Gastrocnemius medialis (tissue), 4 donors: ENCODE measurements around the gene DOK5. TPM values are rescaled to one million over a fixed set of nuclear protein-coding genes. Genes with fewer than 3 reads are reported as not detected.

Source experiments
- ATAC-seq, 2 donors: fragments of 150-250 bp; one replicate each; pipeline ENCODE4 v1.9.1; 2016
- DNase-seq, 2 donors: peaks; one replicate each; pipeline ENCODE4 v3.0.0-alpha.2; 2019
- H3K27ac ChIP-seq, 4 donors: fragments of 200-600 bp; sonication (generic); 1 replicate in 1 of 4; 2 replicates in 3 of 4; pipeline ENCODE4 v1.5.1; 2016 to 2018; ENCODE audit warnings: mild to moderate bottlenecking in 2 of 4, moderate library complexity in 1 of 4
- H3K27me3 ChIP-seq, 3 donors: fragments of 200-600 bp; sonication (generic) in 2 of 3; 1 replicate in 1 of 3; 2 replicates in 2 of 3; pipeline versions ENCODE4 v1.5.1 to v1.6.0; 2016 to 2019; ENCODE audit warnings: mild to moderate bottlenecking in 1 of 3, moderate library complexity in 1 of 3
- H3K36me3 ChIP-seq, 2 donors: fragments of 200-600 bp; sonication (generic) in 1 of 2; one replicate each; pipeline ENCODE4 v1.5.1; 2017 to 2018
- H3K4me1 ChIP-seq, 2 donors: fragments of 200-600 bp; sonication (generic) in 1 of 2; one replicate each; pipeline ENCODE4 v1.5.1; 2016 to 2017; ENCODE audit warnings: mild to moderate bottlenecking in 2 of 2
- H3K4me3 ChIP-seq, 4 donors: fragments of 200-600 bp; sonication (generic) in 3 of 4; 1 replicate in 1 of 4; 2 replicates in 3 of 4; pipeline ENCODE4 v1.5.1; 2016 to 2019; ENCODE audit warnings: mild to moderate bottlenecking in 2 of 4
- H3K9me3 ChIP-seq, 3 donors: fragments of 200-600 bp; sonication (generic) in 2 of 3; 1 replicate in 1 of 3; 2 replicates in 2 of 3; pipeline ENCODE4 v1.5.1; 2016 to 2019
- CTCF ChIP-seq, 5 experiments: fragments of 450-650 bp in 3 of 5; fragments of 200-600 bp in 2 of 5; sonication (generic) in 2 of 5; IDR thresholded peaks in 4 of 5; conservative IDR thresholded peaks in 1 of 5; 1 replicate in 4 of 5; 2 replicates in 1 of 5; pipeline ENCODE4 v1.5.1; 2016 to 2019; ENCODE audit warnings: antibody characterized with exemption in 5 of 5, mild to moderate bottlenecking in 3 of 5, moderate library complexity in 3 of 5
- POLR2A ChIP-seq, 2 donors: fragments of 450-650 bp; IDR thresholded peaks; one replicate each; pipeline ENCODE4 v1.6.1; 2017; ENCODE audit warnings: antibody characterized with exemption in 2 of 2, mild to moderate bottlenecking in 2 of 2, moderate library complexity in 2 of 2
- in situ Hi-C, 4 donors: fragments of 200-750 bp; cut with MboI; loops; one replicate each; pipeline versions ENCODE4 v1.15.0 to v1.8.0; 2017; ENCODE audit warnings: low sequenced_read_pairs in 4 of 4
- intact Hi-C: fragments of 100-400 bp; cut with DNase I; formaldehyde crosslinking; loops from one replicate; pipeline ENCODE4 v1.15.1; 2023; ENCODE audit warnings: low total_unique reads
- total RNA-seq, 4 donors: library from RNA; depleted of rRNA; stranded (reverse); fragments of >200 nt; gene quantifications; one replicate each; pipeline versions ENCODE4 v1.1.0 to v1.2.3, GENCODE V29; 2016

The DOK5 gene
- total RNA-seq, 4 donors from 2014 or later, result 1.2 to 12.7 (median 7.4) TPM

GRCh38 chr20:54605319-54605718 lies 129.9 kb downstream of the DOK5 start:
- peaks cover 0 to 3% of the 10 kb centered on the region in 2 donors for H3K4me1 ChIP-seq
- in situ Hi-C loops, result no loop called here

GRCh38 chr20:54606380-54606779 lies 131.0 kb downstream of the DOK5 start:
- intact Hi-C loops, result no loop called here
- Histone ChIP-seq H3K4me3 (no peak overlapping the region), H3K36me3 (no peaks in the 10 kb centered on the region), H3K27me3 (no peaks in the 10 kb centered on the region), H3K27ac (no peak overlapping the region), H3K4me1 (no peaks in the 10 kb centered on the region), H3K9me3 (no peaks in the 10 kb centered on the region)
- in situ Hi-C loops, result no loop called here
- no peak for DNase-seq
- peak in 1 of 2 donors; percentile 30 for ATAC-seq
- no peak for TF ChIP-seq CTCF (IDR thresholded peaks at IDR 0.05 in 4 of 5, conservative IDR thresholded peaks at IDR 0.05 in 1 of 5)
- TF ChIP-seq POLR2A (IDR thresholded peaks at IDR 0.05), result no peak

More at GRCh38 chr20:54605319-54605718, 129.9 kb downstream of the DOK5 start:
- no peak overlapping the region for H3K4me3 ChIP-seq
- H3K27me3 ChIP-seq, result no peaks in the 10 kb centered on the region
- H3K36me3 ChIP-seq, result no peaks in the 10 kb centered on the region
- TF ChIP-seq POLR2A (IDR thresholded peaks at IDR 0.05), result no peak
- TF ChIP-seq CTCF (IDR thresholded peaks at IDR 0.05 in 4 of 5, conservative IDR thresholded peaks at IDR 0.05 in 1 of 5), result no peak
- H3K9me3 ChIP-seq, result no peaks in the 10 kb centered on the region
- intact Hi-C loops, result no loop called here
- ATAC-seq, result no peak
- H3K27ac ChIP-seq, result no peak overlapping the region
- DNase-seq, result no peak

- no peak overlapping the region for H3K27ac ChIP-seq
Observed at GRCh38 chr20:54608039-54608745, 132.8 kb downstream of the DOK5 start.

GRCh38 chr20:54608943-54609342 lies 133.6 kb downstream of the DOK5 start:
- no peak for DNase-seq
- no peak for ATAC-seq
- Histone ChIP-seq H3K36me3 (no peaks in the 10 kb centered on the region), H3K27me3 (no peaks in the 10 kb centered on the region), H3K4me1 (no peaks in the 10 kb centered on the region), H3K27ac (no peak overlapping the region), H3K4me3 (no peak overlapping the region), H3K9me3 (no peaks in the 10 kb centered on the region)
- TF ChIP-seq POLR2A (IDR thresholded peaks at IDR 0.05) (no peak), CTCF (IDR thresholded peaks at IDR 0.05 in 4 of 5, conservative IDR thresholded peaks at IDR 0.05 in 1 of 5) (no peak)
- in situ Hi-C loops (no loop called here), intact Hi-C loops (no loop called here)

More at GRCh38 chr20:54608039-54608745, 132.8 kb downstream of the DOK5 start:
- in situ Hi-C loops (no loop called here), intact Hi-C loops (no loop called here)
- DNase-seq (no peak), ATAC-seq (no peak)
- Histone ChIP-seq H3K27me3 (no peaks in the 10 kb centered on the region), H3K4me1 (no peaks in the 10 kb centered on the region), H3K4me3 (no peak overlapping the region), H3K9me3 (no peaks in the 10 kb centered on the region), H3K36me3 (no peaks in the 10 kb centered on the region)
- TF ChIP-seq POLR2A (IDR thresholded peaks at IDR 0.05) (no peak), CTCF (IDR thresholded peaks at IDR 0.05 in 4 of 5, conservative IDR thresholded peaks at IDR 0.05 in 1 of 5) (no peak)
